ENCODE data around the gene ABCA4.
"Not testable (repeated sequence)": the region's sequence is repeated elsewhere in the genome, so short reads cannot be mapped to it uniquely, and the experiment has no call there.

The ABCA4 gene

DNA sequence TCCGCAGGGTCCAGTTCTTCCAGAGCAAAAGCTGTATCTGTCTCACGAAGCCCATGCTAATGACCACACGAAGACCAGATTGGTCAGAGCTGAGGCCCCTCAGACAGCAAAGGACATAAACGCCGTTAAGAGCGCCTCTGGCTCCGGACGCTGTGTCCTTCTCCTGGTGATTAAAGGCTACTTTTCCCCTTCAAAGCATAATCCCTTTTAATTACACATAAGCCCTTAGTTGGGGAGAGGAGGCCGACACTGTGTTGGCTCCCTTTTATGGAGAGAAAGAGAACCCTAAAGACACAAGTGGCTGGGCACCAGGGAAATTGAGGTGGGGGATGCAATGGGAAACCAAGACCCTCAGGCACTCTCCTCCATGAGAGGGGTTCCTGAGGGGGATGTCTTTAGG is at the start of gene ABCA4:
ABCA4 (minus strand) TSS at position 158 of the 400 bp plus-strand sequence; CDS start at position 55, 103 bp downstream.
- no peak for DNase-seq (ENCODE audit: low spot score)

GRCh38 chr1:94169126-94169525 is 48.2 kb upstream of the ABCA4 start:
- no peak for DNase-seq (ENCODE audit: low spot score)

DNA sequence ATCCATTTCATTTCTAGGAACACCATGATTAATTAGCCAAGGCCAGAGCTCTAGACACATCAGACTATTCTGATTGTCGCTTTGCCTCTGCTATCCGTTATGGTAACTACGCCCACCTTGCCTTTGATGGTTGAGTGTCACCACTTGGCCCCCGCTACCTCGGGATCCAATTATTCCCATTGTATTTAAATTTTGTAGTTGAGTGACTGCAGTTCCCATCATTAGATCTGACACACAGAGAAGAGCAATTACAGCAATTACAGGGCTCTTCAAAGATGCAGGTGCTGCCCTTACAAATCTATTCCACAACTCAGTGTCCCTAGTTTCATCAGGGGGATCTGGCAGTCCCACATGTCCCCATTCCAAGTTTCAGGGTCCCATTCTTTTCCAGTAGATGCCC is 44.9 kb upstream of the ABCA4 start:
- no peak for DNase-seq (ENCODE audit: low spot score)

DNA sequence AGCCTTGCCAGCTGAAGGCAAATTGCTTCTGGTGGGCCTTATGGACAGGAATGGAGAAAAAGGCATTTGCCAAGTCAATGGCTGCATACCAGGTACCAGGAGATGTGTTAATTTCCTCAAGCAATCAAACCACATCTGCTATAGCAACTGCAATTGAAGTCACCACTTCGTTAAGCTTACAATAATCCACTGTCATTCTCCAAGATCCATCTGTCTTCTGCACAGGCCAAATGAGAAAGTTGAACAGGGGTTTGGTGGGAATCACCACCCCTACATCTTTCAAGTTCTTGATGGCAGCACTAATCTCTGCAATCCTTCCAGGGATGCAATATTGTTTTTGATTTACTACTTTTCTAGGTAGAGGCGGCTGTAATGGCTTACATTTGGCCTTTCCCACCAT is 43.9 kb upstream of the ABCA4 start:
- DNase-seq (ENCODE audit: low spot score) = not testable (repeated sequence)

DNA sequence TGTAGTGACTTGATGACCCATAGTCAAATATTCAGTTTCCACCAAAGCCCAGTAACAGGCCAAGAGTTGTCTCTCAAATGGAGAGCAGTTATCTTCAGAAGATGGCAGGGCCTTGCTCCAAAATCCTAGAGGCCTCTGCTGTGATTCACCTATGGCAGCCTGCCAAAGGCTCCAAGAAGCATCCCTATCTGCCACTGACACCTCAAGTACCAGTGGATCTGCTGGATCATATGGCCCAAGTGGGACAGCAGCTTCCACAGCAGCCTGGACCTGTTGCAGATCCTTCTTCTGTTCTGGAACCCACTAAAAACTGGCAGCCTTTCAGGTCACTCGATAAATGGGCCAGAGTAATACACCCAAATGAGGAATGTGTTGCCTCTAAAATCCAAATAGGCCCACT is 43.2 kb upstream of the ABCA4 start:
- DNase-seq (ENCODE audit: low spot score) = not testable (repeated sequence)

DNA sequence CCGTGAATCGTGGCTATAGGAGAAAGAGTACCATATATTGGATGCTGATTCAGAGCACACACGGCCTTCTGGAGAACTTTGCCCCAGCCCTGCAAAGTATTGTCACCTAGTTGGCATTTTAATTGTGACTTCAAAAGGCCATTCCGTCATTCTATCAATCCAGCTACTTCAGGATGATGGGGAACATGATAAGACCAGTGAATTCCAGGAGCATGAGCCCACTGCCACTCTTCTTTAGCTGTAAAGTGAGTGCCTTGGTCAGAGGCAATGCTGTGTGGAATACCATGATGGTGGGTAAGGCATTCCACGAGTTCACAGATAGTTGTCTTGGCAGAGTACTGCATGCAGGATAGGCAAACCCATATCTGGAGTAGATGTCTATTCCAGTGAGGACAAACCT is 42.3 kb upstream of the ABCA4 start:
- DNase-seq (ENCODE audit: low spot score) = not testable (repeated sequence)

DNA sequence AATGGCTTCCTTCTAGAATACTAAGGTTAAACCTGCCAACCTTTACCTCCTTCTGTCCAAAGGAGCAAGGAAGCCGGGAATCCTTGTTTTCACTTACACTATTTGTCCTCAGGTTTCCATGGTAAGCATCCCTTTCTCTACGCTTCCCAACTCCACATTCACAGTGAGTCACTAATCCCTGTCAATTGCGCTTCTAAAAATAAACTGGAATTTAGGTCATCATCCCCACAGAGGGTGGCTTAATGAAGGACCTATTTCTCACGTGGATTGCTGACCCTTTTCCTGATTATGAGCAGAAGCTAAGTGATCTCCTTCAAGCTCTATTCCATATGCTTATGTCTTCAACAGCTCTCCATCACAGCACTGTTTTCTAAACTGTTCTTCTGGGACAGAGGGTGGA is 39.9 kb upstream of the ABCA4 start:
- no peak for DNase-seq (ENCODE audit: low spot score)

GRCh38 chr1:94156096-94156625 is 35.2 kb upstream of the ABCA4 start:
- DNase-seq (ENCODE audit: low spot score) = no peak

- DNase-seq (ENCODE audit: low spot score) = no peak
Observed at GRCh38 chr1:94154989-94155388, 34.0 kb upstream of the ABCA4 start.

DNA sequence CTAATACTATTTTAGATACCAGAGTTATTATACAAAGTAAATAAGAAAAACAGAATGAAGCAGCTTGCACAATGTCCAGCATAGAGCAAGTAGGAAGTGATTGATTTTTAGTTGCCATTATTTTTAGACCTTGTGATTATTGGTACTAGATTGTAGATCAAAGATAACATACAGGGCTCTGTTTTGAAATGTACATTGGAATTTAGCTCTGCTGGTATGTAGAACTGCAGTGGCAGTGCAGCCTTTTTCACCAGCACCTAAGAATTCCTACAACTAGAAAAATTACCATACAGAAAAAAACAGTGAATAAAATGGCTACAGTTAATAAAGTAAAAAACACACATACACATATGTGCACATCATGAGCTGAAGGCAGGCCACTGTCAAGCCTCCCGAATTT is 32.2 kb upstream of the ABCA4 start:
- DNase-seq (ENCODE audit: low spot score) = no peak

DNA sequence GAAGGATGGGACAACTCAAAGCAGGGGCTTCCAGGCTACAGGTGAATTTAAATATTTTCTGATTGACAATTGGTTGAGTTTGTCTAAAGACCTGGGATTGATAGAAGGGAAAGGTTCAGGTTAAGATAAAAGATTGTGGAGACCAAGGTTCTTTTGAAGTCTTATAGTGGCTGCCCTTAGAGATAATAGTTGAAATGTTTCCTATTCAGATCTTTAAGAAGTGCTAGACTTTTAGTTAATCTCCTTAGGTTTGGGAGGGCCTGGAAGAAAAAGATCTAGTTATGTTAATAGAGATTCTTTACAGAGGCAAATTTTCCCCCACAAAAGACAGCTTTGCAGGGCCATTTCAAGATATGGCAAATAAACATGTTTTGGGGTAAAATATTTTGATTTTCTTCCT is 28.2 kb upstream of the ABCA4 start:
- DNase-seq (ENCODE audit: low spot score) = not testable (repeated sequence)

DNA sequence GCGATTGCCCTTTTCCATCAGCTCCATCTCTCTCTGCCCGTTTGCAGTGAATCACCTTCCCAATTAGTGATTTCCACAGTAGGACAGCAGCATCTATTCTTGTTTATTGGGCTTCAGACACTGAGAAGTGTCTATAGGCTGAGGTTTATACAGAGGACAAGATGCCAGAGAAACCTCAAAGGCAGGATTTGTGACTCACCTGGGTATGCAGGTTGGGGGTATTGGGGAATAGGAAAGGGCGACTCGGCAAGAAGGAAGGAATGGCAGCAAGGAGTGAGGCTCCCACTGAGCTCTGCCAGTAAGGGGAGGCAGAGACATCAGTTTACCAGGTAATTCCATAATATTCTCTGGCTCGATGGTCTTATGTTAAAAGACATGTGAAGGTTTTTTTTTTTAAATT is 25.3 kb upstream of the ABCA4 start:
- no peak for DNase-seq (ENCODE audit: low spot score)

DNA sequence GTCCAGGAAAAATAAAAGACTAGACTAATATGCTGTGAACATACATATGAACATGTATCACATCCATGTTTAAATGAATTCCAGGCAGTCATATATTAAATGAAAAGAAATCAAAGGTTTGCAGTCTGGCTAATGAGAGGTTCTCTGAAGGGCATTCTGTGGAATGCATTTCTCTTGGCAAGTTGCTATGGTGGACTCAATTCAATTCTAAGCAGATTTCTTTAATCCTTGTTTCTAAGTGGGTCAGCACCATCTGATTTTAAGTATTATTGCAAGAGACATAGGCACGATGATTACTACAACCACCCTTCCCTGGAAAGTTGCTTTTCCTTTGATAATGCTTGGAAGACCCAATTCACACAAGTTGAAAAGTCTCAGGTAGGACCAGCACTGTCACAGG is 23.9 kb upstream of the ABCA4 start:
- DNase-seq (ENCODE audit: low spot score) = no peak

DNA sequence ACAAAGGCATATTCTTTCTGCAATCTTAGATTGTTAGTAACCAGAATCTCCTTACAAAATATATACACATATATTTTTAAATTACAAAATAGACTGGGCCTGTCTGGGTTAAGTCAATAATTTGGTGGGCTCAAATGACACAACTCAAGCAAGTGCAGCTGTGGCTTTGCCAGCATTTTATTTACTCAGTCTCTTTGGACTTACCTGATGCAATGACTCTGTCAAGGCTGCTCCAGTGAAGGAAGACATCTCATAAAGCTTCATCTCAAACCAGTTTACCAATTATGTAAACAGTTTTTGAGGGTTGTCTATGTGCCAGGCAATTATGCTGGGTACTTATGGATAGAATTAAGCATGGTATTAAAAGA is 22.8 kb upstream of the ABCA4 start:
- DNase-seq (ENCODE audit: low spot score) = no peak

DNA sequence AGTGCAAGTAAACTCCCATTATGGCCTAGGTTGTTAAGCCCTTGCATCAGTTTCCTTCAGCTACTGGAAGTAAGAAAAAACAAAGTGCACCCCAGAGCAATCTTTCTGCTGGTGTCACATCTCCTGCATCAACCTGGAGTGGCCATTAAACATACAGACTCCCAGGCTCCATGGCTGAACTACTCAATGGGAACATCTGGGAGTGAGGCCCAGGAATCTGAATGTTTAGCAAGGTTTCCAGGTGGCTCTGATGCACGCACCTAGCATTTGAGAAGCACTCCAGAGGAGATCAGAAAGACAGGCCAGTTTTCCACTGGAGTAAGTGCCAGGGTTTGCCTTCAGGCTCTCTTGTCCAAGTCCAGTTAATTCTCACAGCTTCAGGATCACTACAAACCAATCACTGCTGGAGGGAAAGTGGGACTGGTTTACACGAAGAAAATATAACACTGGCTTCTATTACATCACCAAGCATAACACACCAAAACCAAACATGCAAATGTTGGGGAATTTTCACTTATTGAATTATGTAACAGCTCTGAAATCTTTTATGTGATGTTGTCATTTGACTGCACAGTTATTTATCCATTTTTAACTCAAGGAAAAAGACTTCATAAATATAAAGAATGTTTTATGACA is 22.3 kb upstream of the ABCA4 start:
- DNase-seq (ENCODE audit: low spot score) = no peak

- no peak for DNase-seq (ENCODE audit: low spot score)
Observed at GRCh38 chr1:94142583-94142982, 21.6 kb upstream of the ABCA4 start.

GRCh38 chr1:94142022-94142421 is 21.1 kb upstream of the ABCA4 start:
- no peak for DNase-seq (ENCODE audit: low spot score)

DNA sequence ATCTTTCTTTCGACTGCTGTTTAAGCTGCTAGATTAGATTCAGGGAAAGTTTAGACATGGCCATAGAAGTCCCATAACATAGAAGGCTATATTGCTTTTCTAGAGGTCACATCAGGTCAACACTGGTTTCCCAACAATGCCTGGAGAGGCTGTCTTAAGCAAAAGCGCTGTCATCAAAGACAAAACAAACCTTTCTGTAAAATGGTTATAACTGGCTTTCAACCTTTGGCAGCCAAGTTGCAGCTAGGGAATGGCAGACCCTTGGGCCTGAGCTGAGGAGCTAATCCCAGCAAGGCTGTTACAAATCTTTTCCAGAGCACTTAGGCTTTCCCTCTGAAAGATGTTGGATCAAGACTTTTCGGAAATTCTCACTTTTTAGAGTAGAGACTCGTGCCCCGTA is 11.2 kb upstream of the ABCA4 start:
- no peak for DNase-seq (ENCODE audit: low spot score)

GRCh38 chr1:94130851-94131595 is 10.1 kb upstream of the ABCA4 start:
- DNase-seq (ENCODE audit: low spot score) = no peak

DNA sequence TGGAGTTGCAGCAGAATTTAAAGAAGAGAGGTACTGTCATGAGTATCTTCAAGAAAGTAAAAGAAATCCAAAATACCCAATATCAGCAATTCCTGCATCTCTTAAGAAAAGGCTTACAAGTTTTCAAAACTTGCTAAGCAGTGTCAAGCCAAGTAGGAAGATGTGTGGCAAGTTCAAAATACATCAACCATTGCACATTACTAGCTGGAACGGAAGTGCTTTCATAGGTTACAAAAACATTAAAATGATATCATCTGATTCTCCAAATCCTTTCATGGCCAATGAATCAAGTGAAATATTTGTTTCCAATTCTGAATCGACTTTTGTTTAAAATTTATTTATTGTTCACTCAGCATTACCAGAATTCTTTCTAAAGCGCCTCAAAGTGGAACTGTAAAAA is 5.7 kb upstream of the ABCA4 start:
- no peak for DNase-seq (ENCODE audit: low spot score)

- no peak for DNase-seq (ENCODE audit: low spot score)
Observed at GRCh38 chr1:94125551-94126514, 4.9 kb upstream of the ABCA4 start.

- no peak for DNase-seq (ENCODE audit: low spot score)
Observed at GRCh38 chr1:94124538-94124937, 3.6 kb upstream of the ABCA4 start.

Measured in CD4-positive, alpha-beta T cell treated with Interleukin-15 for 4 hours (primary cell).